Measurements from ENCODE around the gene SHH. TPM values are rescaled to one million over a fixed set of nuclear protein-coding genes. Genes with fewer than 3 reads are reported as not detected.

SHH gene
- total RNA-seq, 1 donor from 2014 or later: 0.25 TPM

DNA sequence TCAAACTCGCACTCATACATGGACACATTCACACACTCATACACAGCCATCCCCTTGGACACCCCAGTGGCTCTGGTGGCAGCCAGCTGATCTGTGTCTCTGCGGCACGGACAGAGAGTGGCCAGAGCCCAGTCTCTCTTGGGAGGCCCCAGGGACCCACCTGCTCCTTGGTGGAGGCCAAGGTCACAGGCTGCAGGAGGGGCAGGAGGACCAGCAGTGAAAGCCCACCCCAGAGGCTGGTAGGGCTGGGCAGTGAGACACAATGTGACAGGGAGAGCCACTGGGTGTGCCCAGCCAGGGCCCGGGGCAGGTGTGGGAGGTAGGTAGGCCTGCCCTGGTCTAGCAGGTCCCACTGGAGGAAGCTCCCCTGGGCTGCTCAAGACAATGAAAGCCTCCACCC, 18.5 kb downstream of the SHH start:
- DNase-seq (ENCODE audit: extremely low spot score in 2 of 2): no peak
- Histone ChIP-seq H3K36me3 (no peaks in the 10 kb centered on the region), H3K9me3 (no peaks in the 10 kb centered on the region), H3K27me3 (no peaks in the 10 kb centered on the region), H3K4me3 (no peak overlapping the region), H3K4me1 (peaks cover 9% of the 10 kb centered on the region), H3K27ac (no peak overlapping the region)
- intact Hi-C loops (cut with DNase I): no loop called here
- TF ChIP-seq, protein P1, sequence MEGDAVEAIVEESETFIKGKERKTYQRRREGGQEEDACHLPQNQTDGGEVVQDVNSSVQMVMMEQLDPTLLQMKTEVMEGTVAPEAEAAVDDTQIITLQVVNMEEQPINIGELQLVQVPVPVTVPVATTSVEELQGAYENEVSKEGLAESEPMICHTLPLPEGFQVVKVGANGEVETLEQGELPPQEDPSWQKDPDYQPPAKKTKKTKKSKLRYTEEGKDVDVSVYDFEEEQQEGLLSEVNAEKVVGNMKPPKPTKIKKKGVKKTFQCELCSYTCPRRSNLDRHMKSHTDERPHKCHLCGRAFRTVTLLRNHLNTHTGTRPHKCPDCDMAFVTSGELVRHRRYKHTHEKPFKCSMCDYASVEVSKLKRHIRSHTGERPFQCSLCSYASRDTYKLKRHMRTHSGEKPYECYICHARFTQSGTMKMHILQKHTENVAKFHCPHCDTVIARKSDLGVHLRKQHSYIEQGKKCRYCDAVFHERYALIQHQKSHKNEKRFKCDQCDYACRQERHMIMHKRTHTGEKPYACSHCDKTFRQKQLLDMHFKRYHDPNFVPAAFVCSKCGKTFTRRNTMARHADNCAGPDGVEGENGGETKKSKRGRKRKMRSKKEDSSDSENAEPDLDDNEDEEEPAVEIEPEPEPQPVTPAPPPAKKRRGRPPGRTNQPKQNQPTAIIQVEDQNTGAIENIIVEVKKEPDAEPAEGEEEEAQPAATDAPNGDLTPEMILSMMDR (IDR thresholded peaks at IDR 0.05): no peak
- TF ChIP-seq POLR2AphosphoS5 (IDR thresholded peaks at IDR 0.05; ENCODE audit: insufficient read depth in 1 of 2, low read depth in 1 of 2) (no peak), POLR2A (IDR thresholded peaks at IDR 0.05) (no peak)

DNA sequence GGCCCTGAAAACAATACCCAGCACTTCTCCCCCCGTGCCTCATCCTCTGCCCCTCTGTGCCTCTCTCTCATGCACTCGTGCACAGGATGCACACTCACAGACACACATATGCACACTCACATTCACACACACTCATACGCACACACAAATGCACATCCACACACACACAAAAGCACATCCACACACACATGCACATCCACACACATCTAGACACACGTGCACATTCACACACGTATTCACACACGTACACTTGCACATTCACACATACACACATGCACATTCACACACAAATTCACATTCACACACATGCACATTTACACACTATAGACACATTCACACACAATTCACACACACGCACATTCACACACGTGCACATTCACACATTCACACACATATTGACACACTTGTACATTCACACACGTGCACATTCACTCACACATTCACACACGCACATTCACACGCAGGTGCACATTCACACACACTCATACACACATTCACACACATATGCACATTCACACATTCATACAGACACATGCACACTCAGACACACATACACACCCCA, 19.2 kb downstream of the SHH start:
- no peak for DNase-seq (ENCODE audit: extremely low spot score in 2 of 2)
- intact Hi-C loops (cut with DNase I): no loop called here

DNA sequence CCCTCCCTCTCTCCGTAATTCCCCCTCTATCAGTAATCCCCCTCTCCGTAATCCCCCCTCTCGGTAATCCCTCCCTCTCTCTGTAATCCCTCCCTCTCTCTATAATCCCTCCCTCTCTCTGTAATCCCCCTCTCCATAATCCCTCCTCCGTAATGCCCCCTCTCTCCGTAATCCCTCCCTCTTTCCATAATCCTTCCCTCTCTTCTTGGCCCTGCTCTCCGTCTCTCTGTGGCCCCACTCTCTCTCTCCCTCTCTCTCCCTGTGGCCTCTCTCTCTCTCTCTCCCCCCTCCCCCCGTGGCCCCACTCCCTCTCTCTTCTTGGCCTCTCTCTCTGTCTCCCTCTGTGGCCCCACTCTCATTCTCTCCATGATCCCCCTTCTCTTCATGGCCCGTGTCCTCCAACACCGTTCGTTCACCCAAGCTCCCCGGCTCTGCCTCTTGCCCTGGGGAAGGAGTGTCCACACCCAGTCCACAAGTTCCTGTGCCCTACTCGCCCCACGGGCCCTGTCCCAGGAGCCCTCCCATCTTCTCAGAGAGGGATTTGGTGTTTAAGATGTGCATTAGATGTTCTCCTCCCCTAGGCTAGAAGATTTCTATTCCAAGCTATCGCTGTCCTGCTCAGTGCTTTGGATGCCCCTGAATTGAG, 19.8 kb downstream of the SHH start:
- Histone ChIP-seq H3K27me3 (no peaks in the 10 kb centered on the region), H3K4me3 (no peak overlapping the region), H3K9me3 (no peaks in the 10 kb centered on the region), H3K27ac (no peak overlapping the region), H3K4me1 (peaks cover 14% of the 10 kb centered on the region), H3K36me3 (no peaks in the 10 kb centered on the region)
- DNase-seq (ENCODE audit: extremely low spot score in 2 of 2): no peak
- intact Hi-C loops (cut with DNase I): no loop called here
- TF ChIP-seq POLR2AphosphoS5 (IDR thresholded peaks at IDR 0.05; ENCODE audit: insufficient read depth in 1 of 2, low read depth in 1 of 2): no peak
- no peak for TF ChIP-seq POLR2A (IDR thresholded peaks at IDR 0.05)
- TF ChIP-seq, protein P1 (IDR thresholded peaks at IDR 0.05): no peak

More for the DNA sequence above, 19.2 kb downstream of the SHH start:
- H3K36me3 ChIP-seq: no peaks in the 10 kb centered on the region
- H3K9me3 ChIP-seq: no peaks in the 10 kb centered on the region
- H3K4me1 ChIP-seq: peaks cover 9% of the 10 kb centered on the region
- H3K27me3 ChIP-seq: no peaks in the 10 kb centered on the region
- TF ChIP-seq POLR2A (IDR thresholded peaks at IDR 0.05): no peak
- no peak for TF ChIP-seq POLR2AphosphoS5 (IDR thresholded peaks at IDR 0.05; ENCODE audit: insufficient read depth in 1 of 2, low read depth in 1 of 2)
- TF ChIP-seq, protein P1 (IDR thresholded peaks at IDR 0.05): no peak
- H3K27ac ChIP-seq: no peak overlapping the region
- no peak overlapping the region for H3K4me3 ChIP-seq

DNA sequence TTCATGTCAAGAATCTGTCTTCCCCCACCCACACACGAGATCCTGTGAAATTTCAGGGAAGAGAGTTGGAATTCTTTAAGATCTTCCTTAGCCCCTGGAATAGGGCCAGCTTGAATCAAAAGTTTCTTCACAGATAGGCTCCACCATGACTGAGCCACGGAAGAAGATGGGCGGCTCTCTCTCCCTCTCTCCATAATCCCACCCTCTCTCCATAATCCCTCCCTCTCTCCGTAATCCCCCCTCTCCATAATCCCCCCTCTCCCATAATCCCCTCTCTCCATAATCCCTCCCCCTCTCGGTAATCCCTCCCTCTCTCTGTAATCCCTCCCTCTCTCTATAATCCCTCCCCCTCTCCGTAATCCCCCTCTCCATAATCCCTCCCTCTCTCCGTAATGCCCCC, 20.4 kb downstream of the SHH start:
- no peak overlapping the region for H3K4me3 ChIP-seq
- TF ChIP-seq POLR2A (IDR thresholded peaks at IDR 0.05): no peak
- TF ChIP-seq POLR2AphosphoS5 (IDR thresholded peaks at IDR 0.05; ENCODE audit: insufficient read depth in 1 of 2, low read depth in 1 of 2): no peak
- TF ChIP-seq, protein P1 (IDR thresholded peaks at IDR 0.05): no peak
- no peaks in the 10 kb centered on the region for H3K36me3 ChIP-seq
- intact Hi-C loops (cut with DNase I): no loop called here
- H3K27me3 ChIP-seq: no peaks in the 10 kb centered on the region
- H3K27ac ChIP-seq: no peak overlapping the region
- H3K4me1 ChIP-seq: peaks cover 15% of the 10 kb centered on the region
- H3K9me3 ChIP-seq: no peaks in the 10 kb centered on the region
- DNase-seq (ENCODE audit: extremely low spot score in 2 of 2): no peak

DNA sequence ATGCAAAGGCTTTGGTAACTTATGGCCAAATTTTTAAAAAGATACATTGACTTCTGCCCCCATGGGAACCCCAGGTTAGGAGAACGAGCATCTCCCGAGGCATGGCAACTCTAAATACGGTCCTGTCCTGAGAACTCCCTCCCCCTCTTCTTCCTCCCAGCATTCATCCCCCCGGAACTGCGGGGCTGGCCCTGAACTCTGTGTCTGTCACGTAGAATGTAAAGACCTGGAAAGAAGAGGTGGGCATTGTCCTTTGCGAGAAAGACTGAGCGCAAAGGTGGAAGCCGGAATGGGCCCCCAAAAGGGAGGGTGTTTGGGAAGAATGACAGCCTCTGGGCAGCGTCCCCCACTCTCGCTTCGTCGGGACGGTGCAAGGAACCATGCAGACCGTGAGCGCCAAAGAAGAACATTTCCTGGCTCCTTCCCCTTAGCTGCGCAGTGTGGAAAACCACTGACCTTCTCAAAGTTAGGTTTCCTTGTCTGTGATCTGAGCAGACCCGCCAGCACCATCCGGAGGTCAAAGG, 21.0 kb downstream of the SHH start:
- Histone ChIP-seq H3K27ac (no peak overlapping the region), H3K4me1 (peaks cover 13% of the 10 kb centered on the region), H3K4me3 (no peak overlapping the region), H3K9me3 (no peaks in the 10 kb centered on the region), H3K36me3 (no peaks in the 10 kb centered on the region), H3K27me3 (no peaks in the 10 kb centered on the region)
- intact Hi-C loops (cut with DNase I): no loop called here
- DNase-seq (ENCODE audit: extremely low spot score in 2 of 2): no peak
- no peak for TF ChIP-seq POLR2AphosphoS5 (IDR thresholded peaks at IDR 0.05; ENCODE audit: insufficient read depth in 1 of 2, low read depth in 1 of 2)
- no peak for TF ChIP-seq POLR2A (IDR thresholded peaks at IDR 0.05)
- TF ChIP-seq, protein P1 (IDR thresholded peaks at IDR 0.05): no peak

Data from vagina (tissue), 2 donors.